IPS-15b (cell line): Measurements from ENCODE around the gene SLAIN2.
"Not testable (repeated sequence)": the region's sequence is repeated elsewhere in the genome, so short reads cannot be mapped to it uniquely, and the experiment has no call there.

ENCODE experiments used
- H3K27me3 ChIP-seq: one replicate; pipeline ENCODE4 v1.6.1; 2013; ENCODE audit warnings: low read length; ENCODE audit not compliant: control insufficient read depth, insufficient read depth
- H3K36me3 ChIP-seq: one replicate; pipeline ENCODE4 v1.6.1; 2013; ENCODE audit warnings: low read length; ENCODE audit not compliant: control insufficient read depth, insufficient read depth
- H3K4me1 ChIP-seq: one replicate; pipeline ENCODE4 v1.6.1; 2013; ENCODE audit warnings: mild to moderate bottlenecking, low read length; ENCODE audit not compliant: control insufficient read depth, insufficient read depth
- H3K4me3 ChIP-seq: one replicate; pipeline ENCODE4 v1.5.1; 2013; ENCODE audit warnings: low read depth, low read length
- H3K9ac ChIP-seq: one replicate; pipeline ENCODE4 v1.6.1; 2013; ENCODE audit warnings: low read depth, mild to moderate bottlenecking, low read length
- H3K9me3 ChIP-seq: one replicate; pipeline ENCODE4 v1.6.1; 2013; ENCODE audit warnings: mild to moderate bottlenecking, low read length; ENCODE audit not compliant: control insufficient read depth, insufficient read depth

SLAIN2 gene

GRCh38 chr4:48340965-48341775 is at the start of gene SLAIN2:
SLAIN2 (plus strand) TSS chr4:48341529; CDS start chr4:48341740, 211 bp downstream.
- H3K4me3 ChIP-seq, result peak within 1 kb of the TSS; percentile 91
- H3K9me3 ChIP-seq, result no peaks in the 10 kb centered on the region
- peaks cover 9% of the 10 kb centered on the region for H3K4me1 ChIP-seq
- H3K36me3 ChIP-seq, result no peaks in the 10 kb centered on the region
- H3K9ac ChIP-seq, result peak within 1 kb of the TSS; percentile 75
- H3K27me3 ChIP-seq, result no peaks in the 10 kb centered on the region

GRCh38 chr4:48292218-48292790 is 49.0 kb upstream of the SLAIN2 start:
- not testable (repeated sequence) for H3K9ac ChIP-seq, H3K36me3 ChIP-seq, H3K27me3 ChIP-seq, H3K4me3 ChIP-seq, H3K4me1 ChIP-seq, H3K9me3 ChIP-seq

- Histone ChIP-seq H3K4me1 (no peaks in the 10 kb centered on the region), H3K9ac (no peak overlapping the region), H3K36me3 (no peaks in the 10 kb centered on the region), H3K9me3 (no peaks in the 10 kb centered on the region), H3K27me3 (no peaks in the 10 kb centered on the region), H3K4me3 (no peak overlapping the region)
These were observed 46.2 kb upstream of the SLAIN2 start for GRCh38 chr4:48295116-48295515.

- Histone ChIP-seq H3K4me3 (no peak overlapping the region), H3K4me1 (no peaks in the 10 kb centered on the region), H3K9me3 (no peaks in the 10 kb centered on the region), H3K9ac (no peak overlapping the region), H3K36me3 (no peaks in the 10 kb centered on the region), H3K27me3 (no peaks in the 10 kb centered on the region)
These were observed 45.0 kb upstream of the SLAIN2 start for GRCh38 chr4:48296365-48296764.

DNA sequence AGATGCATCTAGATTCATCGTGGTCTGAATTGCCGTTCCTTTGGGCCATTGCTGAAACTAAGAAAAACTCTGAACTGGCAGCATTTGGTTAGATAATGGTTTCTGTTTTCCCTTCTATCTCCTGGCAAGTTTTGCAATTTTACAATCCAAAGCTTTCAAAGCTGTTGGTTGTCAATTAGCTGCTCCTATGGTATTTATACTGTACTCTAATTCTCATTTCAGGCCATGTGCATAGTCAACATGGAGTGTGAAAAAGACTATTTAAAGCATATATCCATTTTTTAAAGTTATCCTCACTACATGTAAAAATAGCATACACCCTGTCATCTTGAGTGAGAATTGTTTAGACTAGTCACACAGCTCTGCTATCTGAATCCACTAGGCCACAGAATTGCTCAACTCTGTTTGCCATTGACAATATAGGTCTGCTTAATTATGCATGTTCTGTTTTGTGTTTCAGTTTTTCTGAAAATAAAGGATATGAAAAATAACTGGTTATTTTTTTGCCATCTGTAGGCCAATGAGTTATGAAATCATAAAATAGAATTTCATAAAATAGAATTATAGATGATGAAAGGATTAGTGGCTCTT is 44.0 kb upstream of the SLAIN2 start:
- Histone ChIP-seq H3K27me3 (no peaks in the 10 kb centered on the region), H3K9me3 (no peaks in the 10 kb centered on the region), H3K36me3 (no peaks in the 10 kb centered on the region), H3K9ac (no peak overlapping the region), H3K4me1 (no peaks in the 10 kb centered on the region), H3K4me3 (no peak overlapping the region)

GRCh38 chr4:48299560-48299959 is 41.8 kb upstream of the SLAIN2 start:
- Histone ChIP-seq H3K9ac (no peak overlapping the region), H3K4me3 (no peak overlapping the region), H3K27me3 (no peaks in the 10 kb centered on the region), H3K4me1 (no peaks in the 10 kb centered on the region), H3K9me3 (no peaks in the 10 kb centered on the region), H3K36me3 (no peaks in the 10 kb centered on the region)

DNA sequence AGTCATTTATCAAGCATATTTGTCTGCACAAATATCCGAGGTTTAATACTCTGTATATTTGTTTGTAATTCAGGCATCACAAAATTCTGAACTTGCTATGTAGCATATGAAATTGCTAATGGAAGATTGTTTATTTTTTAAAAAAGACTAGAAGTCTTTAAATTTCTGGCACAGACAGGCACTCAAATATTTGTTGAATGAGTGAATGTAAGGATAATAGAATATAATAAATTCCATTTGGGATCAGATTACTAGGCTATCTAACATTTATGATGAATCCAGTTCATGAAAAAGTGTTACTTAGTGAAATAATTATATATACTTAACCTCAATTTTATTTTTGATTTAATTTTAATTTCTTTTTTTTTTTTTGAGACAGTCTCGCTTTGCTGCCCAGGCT is 41.3 kb upstream of the SLAIN2 start:
- H3K9ac ChIP-seq, result no peak overlapping the region
- H3K9me3 ChIP-seq, result no peaks in the 10 kb centered on the region
- H3K4me3 ChIP-seq, result no peak overlapping the region
- no peaks in the 10 kb centered on the region for H3K4me1 ChIP-seq
- no peaks in the 10 kb centered on the region for H3K36me3 ChIP-seq
- no peaks in the 10 kb centered on the region for H3K27me3 ChIP-seq

DNA sequence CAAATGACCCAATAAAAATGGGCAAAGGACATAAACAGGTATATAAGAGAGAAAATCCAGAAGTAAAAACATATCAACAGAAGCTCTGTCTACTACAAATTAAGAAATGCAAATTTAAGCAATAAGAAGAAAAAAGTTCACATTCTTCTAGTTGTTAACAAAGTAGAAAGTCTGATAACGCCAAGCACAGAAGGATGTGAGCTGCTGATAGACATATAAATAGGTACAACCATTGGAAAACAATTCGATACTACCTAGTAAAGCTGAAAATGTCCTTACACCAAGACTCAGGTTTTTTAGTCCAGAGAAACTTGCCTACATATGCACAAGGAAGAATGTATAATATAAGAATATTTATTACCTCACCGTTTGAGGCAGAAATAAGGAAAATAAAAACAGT is 35.8 kb upstream of the SLAIN2 start:
- no peaks in the 10 kb centered on the region for H3K9me3 ChIP-seq
- no peak overlapping the region for H3K9ac ChIP-seq
- no peaks in the 10 kb centered on the region for H3K36me3 ChIP-seq
- no peak overlapping the region for H3K4me3 ChIP-seq
- H3K27me3 ChIP-seq, result no peaks in the 10 kb centered on the region
- no peaks in the 10 kb centered on the region for H3K4me1 ChIP-seq

DNA sequence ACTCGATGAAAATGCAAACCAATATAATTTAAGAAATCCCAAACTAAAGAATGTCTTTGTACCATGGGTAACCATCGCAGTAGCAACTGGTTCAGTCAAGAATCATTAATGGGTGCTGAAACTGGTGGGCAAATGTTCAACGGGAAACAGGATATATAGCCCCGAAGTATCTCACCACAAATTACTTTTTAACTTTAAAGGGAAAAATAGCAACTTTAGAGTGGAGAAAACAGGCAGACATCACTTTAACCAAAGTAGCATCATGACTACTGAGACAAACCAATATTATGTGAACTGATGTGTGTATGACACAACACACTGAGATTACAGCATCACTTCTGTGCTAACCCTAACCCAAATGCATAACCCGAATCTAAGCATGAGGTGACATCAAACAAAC is 33.8 kb upstream of the SLAIN2 start:
- no peaks in the 10 kb centered on the region for H3K27me3 ChIP-seq
- H3K4me1 ChIP-seq, result no peaks in the 10 kb centered on the region

DNA sequence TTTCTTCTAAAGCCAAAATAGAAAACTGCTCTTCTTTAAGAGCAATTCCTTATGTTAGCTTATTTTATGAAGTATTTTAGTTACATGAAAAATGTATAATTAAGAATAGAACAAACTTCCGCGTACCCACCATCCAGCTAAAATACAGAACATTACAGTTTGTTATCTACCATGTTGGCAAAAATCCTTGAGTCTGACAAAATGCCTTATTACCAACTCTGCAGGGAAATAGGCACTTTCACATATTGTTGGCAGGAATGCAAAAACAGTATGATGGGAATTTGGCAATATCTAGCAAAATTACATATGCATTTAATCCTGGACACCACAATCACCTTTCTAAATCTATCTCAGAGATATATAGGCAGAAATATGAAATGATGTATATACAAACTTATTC is 32.4 kb upstream of the SLAIN2 start:
- no peaks in the 10 kb centered on the region for H3K27me3 ChIP-seq
- no peaks in the 10 kb centered on the region for H3K4me1 ChIP-seq
- no peaks in the 10 kb centered on the region for H3K9me3 ChIP-seq
- H3K36me3 ChIP-seq, result no peaks in the 10 kb centered on the region
- no peak overlapping the region for H3K4me3 ChIP-seq
- no peak overlapping the region for H3K9ac ChIP-seq

More for the DNA sequence above, 33.8 kb upstream of the SLAIN2 start:
- Histone ChIP-seq H3K9me3 (no peaks in the 10 kb centered on the region), H3K4me3 (no peak overlapping the region), H3K9ac (no peak overlapping the region), H3K36me3 (no peaks in the 10 kb centered on the region)

GRCh38 chr4:48311896-48312295 is 29.4 kb upstream of the SLAIN2 start:
- Histone ChIP-seq H3K36me3 (no peaks in the 10 kb centered on the region), H3K27me3 (no peaks in the 10 kb centered on the region), H3K4me3 (no peak overlapping the region), H3K9ac (no peak overlapping the region), H3K9me3 (no peaks in the 10 kb centered on the region), H3K4me1 (no peaks in the 10 kb centered on the region)

GRCh38 chr4:48314746-48315145 is 26.6 kb upstream of the SLAIN2 start:
- H3K9ac ChIP-seq, H3K4me3 ChIP-seq, H3K4me1 ChIP-seq, H3K36me3 ChIP-seq, H3K27me3 ChIP-seq, H3K9me3 ChIP-seq: not testable (repeated sequence)
